NCI-H460 (cell line): Measurements from ENCODE around the gene NRSN1. TPM values are rescaled to one million over a fixed set of nuclear protein-coding genes. Genes with fewer than 3 reads are reported as not detected.
"Not testable (repeated sequence)": the region's sequence is repeated elsewhere in the genome, so short reads cannot be mapped to it uniquely, and the experiment has no call there.

Experiments
- DNase-seq: peaks from one replicate; pipeline ENCODE4 v3.0.0-alpha.2; 2016; ENCODE audit warnings: low read depth; ENCODE audit errors: extremely low read depth
- total RNA-seq: library from RNA; depleted of rRNA; stranded (reverse); fragments of >200 nt; shearing (Covaris generic); gene quantifications from 2 replicates; pipeline ENCODE4 v1.2.3, GENCODE V29; 2014

NRSN1 gene
- total RNA-seq, 1 experiment from 2014 or later, result not detected

DNA sequence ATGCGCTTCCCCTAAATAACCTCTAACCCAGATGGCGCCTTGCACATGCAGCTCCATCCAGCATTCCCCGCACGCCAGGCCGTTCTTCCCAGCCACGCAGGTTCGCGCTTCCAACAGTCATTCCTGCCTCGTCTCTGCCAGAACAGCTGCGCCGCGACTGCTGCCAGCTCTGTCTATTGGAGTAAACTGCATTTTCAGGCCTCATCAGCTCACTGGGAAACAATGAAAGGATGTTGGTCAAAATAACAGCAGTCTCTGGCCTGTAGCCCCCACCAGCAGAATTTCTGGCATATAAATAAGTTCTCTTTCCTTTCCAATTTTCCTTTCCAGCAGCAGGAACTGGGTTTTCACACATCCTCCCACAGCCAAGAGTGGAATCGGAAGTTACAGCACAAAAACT, 14.6 kb downstream of the NRSN1 start:
- no peak for DNase-seq

- DNase-seq, result not testable (repeated sequence)
Observed at GRCh38 chr6:24142733-24143132, 16.7 kb downstream of the NRSN1 start.

- DNase-seq, result no peak
Observed at GRCh38 chr6:24145690-24146131, 19.7 kb downstream of the NRSN1 start.

- DNase-seq, result no peak
Observed at GRCh38 chr6:24146871-24147270, 20.9 kb downstream of the NRSN1 start.

- no peak for DNase-seq
Observed at GRCh38 chr6:24147511-24148153, 21.6 kb downstream of the NRSN1 start.

- no peak for DNase-seq
Observed at GRCh38 chr6:24148154-24148570, 22.1 kb downstream of the NRSN1 start.

DNA sequence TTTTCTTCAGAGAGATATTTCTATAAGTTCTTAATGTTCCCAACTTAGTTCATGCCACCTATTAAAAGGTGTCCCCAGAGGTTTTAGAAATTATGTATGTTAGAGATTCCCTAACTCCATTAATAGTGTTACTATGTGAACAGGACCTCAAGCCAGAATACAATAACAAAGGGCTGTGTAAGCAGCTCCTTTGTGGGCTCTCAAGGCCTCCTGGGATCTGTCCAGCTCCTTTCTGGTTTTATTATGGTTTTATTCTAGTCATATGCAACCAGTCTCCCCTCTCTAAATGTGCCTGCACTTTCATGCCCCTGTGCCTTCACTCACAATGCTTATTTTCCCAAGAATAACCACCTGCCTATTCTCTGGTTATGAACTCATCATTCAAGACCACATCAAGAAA, 22.7 kb downstream of the NRSN1 start:
- DNase-seq, result no peak

DNA sequence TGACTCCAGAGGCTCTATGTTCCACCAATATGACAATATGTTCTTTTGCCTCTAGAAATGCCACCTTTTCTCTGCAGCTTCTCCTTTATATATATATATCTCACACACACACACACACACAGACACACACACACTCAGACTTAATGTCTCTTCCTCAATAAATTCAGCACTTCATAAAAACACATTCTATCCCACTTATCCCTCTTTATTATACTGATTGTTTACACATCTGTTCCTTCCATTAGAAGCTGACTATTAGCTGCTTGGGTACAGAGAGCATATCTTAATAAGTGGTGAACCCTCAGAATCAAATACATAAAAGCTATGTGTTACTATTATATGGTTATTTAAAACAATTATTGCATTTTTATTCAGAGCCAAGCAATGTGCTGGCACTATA, 23.3 kb downstream of the NRSN1 start:
- DNase-seq, result no peak

- no peak for DNase-seq
Observed at GRCh38 chr6:24149836-24150235, 23.8 kb downstream of the NRSN1 start.

DNA sequence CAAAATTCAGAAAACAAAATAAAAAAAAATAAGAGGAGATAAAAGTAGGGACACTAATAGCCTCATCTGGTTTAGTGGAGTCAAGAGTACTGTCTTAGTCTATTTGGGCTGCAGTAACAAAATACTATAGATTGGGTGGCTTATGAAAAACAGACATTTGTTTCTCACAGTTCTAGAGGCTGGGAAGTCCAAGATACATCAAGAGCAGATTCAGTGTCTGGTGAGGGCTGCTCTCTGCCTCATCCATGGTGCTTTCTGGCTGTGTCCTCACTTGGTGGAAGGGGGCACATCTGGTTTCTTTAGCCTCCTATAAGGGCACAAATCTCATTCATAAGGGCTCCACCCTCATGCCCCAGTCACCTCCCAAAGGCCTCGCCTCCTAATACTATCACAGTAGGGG, 26.0 kb downstream of the NRSN1 start:
- no peak for DNase-seq

- no peak for DNase-seq
Observed at GRCh38 chr6:24154121-24154520, 28.1 kb downstream of the NRSN1 start.

DNA sequence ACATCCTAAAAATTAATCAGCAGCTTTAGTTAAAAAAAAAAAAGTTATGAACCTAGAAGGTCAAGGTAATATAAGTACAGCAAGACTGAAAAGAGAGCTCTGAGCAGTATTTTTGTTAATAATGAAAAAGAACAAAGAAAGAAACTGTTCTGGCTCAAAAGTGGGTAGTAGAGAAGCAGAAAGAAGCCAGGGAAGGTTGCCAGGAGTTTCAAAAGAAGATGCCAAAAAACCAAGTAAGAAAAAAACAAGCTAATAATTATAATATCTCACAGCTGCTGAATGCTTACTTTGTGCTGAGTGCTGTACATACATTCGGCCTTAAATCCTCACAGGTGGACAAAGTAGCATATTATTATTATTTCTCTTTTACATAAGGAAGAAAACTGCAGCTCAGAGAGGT, 31.9 kb downstream of the NRSN1 start:
- no peak for DNase-seq

DNA sequence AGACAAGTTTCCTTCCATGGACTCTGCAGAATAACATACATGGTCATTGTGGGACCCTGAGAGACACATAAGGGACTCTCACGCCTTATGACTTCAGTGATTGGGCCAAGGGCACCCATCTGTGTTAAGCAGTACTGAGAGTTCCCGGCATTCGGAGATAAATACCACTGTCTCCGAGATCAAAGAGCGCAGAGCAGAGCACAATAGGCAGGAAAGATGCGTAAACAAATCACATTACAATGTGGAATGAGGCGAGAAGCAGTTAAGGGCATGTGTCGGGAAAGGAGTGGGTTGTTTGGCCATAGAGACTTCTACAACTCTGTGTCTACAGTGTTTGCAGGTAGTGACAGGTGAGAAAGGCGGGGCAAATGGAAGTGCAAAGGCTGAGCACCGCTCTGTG, 57.6 kb downstream of the NRSN1 start:
- DNase-seq, result no peak

DNA sequence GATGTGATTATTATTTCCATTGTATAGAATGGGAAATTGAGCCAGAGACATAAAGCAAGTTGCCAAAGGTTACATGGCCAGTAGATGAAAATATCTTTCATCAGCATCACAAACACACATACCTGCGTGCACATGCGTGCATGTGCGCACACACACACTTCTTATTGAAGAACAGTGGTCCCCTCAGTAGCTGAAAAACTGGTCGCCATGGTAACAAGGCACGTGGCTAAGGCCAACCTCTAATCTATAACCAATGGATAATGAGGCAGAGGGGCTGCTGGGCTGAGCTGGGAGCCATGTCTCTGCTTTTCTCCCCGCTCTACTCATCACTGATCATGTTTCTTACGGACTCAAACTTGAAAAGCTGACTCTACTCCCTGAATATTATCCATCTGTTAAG, 60.3 kb downstream of the NRSN1 start:
- DNase-seq, result no peak

DNA sequence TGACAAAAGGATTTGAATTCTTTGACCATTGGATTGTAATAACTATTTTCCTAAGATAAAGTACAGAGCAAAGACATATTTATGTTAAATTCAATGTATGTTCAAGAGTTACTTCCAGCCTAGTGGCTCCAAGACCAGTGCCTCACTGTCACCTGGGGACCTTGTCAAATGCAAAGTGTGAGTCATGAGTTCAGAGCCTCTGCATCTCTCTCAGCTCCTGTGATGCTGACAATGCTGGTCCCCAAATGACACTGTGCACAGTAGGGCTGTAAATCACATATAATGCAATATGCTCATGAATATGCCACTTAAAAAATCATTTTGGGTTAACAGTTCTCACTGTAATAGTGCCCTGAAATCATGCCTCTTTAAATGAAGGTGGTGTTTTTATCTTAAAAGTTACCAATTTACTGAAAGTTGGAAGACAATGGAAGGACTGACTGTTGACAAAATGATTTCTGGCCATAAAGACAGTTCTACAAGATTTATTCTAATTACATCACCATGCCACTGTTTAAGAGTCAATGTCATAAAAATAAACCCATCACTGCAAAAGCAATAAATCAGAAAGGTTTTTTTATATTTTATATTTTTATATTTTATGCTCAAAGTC, 62.1 kb downstream of the NRSN1 start:
- no peak for DNase-seq

DNA sequence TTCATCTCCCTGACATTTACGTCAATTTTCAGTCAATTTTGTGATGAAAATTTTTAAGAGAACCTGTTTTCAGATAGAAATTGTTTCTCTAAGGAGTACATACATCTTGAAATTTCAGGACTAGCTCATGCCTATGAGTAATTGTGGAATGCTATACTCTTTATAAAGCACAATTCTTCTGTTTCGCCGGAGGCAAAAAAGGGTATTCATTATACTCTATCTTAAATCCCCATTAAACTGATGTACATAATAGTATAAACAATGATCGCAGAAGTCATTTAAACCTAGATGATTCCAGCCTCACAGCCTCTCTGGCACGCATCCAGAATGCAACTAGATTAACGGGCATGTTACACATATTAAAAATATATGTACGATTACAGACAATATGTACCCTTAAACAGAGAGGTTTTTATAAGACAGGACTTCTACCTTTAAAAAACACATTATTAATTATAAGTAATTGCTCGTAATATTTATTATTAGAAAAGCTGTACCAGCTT, 62.6 kb downstream of the NRSN1 start:
- no peak for DNase-seq

DNA sequence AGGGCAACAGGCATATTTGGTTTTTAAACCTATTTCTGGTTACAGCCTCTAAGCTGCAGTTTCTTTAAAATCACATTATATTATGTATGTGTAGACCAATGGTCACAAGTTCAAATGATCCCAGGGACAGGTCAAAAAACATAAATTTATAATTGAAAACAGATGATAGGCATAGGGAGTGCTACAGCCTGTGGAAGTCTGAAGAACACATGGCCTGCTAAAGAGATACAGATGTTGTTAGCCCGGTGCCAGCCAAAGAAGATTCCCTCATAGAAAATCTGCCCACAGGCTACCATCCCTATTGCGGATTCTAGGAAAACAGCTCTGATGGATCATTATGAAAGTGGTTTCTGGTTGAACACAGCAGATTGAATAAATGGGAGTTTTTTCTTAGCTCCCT, 65.3 kb downstream of the NRSN1 start:
- DNase-seq, result no peak

GRCh38 chr6:24193364-24193763, 67.3 kb downstream of the NRSN1 start:
- no peak for DNase-seq

DNA sequence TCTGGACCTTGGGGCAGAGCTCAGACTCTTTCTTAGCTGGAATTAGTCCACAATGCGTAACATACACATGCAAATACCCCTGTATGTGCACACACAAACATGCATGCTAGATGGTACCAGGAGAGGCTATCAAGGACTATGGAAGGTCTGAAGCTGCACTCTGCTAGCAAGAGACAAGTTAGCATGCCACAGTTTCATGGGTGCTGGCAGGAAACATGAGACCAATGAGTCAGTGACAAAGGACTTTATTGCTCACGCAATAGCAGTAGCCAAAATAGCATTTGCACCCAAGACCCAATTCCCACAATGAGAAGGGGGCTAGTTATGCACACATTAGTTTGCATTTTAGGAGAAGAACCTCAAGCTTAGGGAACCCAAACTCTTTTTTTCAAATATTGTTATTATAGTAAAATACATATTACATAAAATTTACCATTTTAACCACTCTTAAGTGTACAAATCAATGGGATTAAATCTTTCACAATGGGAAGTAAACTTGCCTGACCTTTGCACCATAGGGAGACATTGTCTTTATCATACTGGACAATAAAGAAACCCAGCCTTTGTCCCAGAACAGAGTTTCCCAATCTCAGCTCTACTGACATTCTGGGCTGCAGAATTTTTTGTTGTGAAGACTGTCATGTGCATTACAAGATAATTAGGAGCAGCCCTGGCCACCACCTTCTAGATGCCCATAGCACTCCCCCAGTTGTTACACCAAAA, 69.1 kb downstream of the NRSN1 start:
- no peak for DNase-seq

GRCh38 chr6:24195836-24196597, 70.0 kb downstream of the NRSN1 start:
- DNase-seq, result no peak
